Measurements from ENCODE around the gene SERPIND1. TPM values are rescaled to one million over a fixed set of nuclear protein-coding genes. Genes with fewer than 3 reads are reported as not detected.

The SERPIND1 gene
- polyA plus RNA-seq, 1 donor from 2014 or later = 0.23 TPM

DNA sequence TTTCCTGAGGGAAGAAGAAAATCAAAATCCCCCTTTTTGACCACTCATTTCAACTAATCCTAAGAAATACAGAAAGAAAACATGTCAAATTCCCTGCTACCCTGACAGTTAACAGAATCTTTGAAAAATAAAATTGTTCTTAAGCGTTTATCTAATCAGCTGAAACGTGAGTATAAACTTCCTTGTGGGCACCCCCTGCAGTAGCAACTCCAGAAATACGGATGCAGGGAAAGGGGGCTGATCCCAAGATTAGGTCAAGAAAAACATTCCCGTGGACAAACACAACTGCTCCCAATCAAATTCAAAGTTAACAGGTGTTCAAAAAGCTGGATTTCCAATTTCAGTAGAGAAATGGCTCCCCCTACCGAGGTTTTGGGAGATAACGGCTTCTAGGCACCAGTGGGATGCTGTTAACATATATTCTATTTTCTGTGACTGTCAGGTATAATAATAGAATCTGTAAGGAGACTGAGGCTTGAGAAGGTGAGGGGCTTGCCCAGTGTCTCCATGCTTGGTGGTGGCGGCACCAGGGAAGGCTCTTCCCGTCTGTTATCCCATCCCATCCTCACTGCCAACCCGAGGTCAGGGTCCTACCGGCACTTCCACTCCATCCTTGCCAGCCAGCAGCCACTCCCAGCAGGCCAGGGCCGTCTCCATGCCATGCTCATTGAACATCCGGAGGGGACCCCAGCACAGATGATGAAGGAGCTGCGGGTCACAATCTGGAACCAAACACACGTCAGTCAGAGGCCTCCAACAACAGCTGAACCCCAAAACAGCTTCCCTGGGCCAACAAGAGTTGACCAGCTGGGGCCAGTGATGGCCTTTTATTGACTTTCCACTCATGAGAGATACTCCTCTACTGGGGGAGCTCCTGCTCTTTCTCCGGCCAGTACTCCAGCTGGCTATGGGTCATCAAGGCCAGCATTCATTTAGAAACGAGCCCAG lies 32.0 kb upstream of the SERPIND1 start:
- H3K27ac Mint-ChIP-seq = no peak overlapping the region
- peaks cover 1 to 13% (median 8%) of the 10 kb centered on the region in 3 donors for H3K4me1 Mint-ChIP-seq
- no peaks in the 10 kb centered on the region for H3K27me3 Mint-ChIP-seq
- H3K36me3 Mint-ChIP-seq = peaks cover 10% of the 10 kb centered on the region
- no peaks in the 10 kb centered on the region for H3K9me3 Mint-ChIP-seq
- no peak overlapping the region for H3K4me3 Mint-ChIP-seq

- peaks cover 10% of the 10 kb centered on the region for H3K36me3 Mint-ChIP-seq
- no peak overlapping the region for H3K27ac Mint-ChIP-seq
- peaks cover 1 to 17% (median 13%) of the 10 kb centered on the region in 3 donors for H3K4me1 Mint-ChIP-seq
Measured at GRCh38 chr22:20742764-20743163, 31.1 kb upstream of the SERPIND1 start.

DNA sequence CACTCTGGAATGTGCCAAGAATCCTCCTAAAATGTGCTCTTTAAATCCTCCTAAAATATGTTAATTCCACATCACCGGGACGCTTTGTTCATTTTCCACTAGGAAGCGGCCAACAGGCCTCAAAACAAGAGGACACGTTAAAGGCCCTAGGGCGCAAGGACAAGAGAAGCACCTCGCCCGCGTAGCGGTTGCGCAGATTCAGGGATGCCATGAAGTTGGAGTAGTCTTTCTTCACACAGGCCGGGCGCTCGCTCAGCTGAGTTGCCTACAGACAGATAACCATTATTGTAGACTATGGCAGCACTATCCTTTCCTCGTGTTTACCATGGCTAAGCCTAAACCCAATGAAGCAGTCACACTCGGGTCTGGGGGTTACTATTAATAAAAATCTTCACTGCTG lies 29.5 kb upstream of the SERPIND1 start:
- Mint-ChIP-seq H3K4me3 (no peak overlapping the region), H3K27ac (no peak overlapping the region), H3K36me3 (peaks cover 8% of the 10 kb centered on the region), H3K27me3 (no peaks in the 10 kb centered on the region), H3K4me1 (peaks cover 14 to 29% (median 21%) of the 10 kb centered on the region in 3 donors), H3K9me3 (no peaks in the 10 kb centered on the region)

More at GRCh38 chr22:20742764-20743163, 31.1 kb upstream of the SERPIND1 start:
- no peak overlapping the region for H3K4me3 Mint-ChIP-seq
- H3K9me3 Mint-ChIP-seq = no peaks in the 10 kb centered on the region
- no peaks in the 10 kb centered on the region for H3K27me3 Mint-ChIP-seq

DNA sequence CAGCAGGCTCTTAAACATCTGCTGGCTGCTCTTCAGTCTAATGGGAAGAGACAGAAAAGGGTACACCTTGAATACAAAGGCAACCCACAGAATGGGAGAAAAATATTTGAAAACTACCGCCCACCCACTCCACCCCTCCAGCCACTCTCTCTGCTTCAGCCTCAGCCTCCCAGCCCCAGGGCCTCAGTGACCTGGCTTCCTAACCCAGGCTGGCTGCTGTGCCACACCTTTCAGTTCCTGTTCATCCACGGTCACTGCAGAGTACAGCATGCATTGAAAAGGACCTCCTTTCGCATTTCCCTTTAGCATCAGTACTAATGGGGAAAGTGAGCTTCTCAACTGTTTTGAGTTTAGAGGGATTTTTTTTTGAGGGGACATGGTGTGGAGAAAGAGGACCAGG lies 28.8 kb upstream of the SERPIND1 start:
- Mint-ChIP-seq H3K36me3 (peaks cover 7% of the 10 kb centered on the region), H3K27me3 (no peaks in the 10 kb centered on the region), H3K4me3 (no peak overlapping the region), H3K9me3 (no peaks in the 10 kb centered on the region), H3K27ac (no peak overlapping the region), H3K4me1 (peaks cover 17 to 36% (median 27%) of the 10 kb centered on the region in 3 donors)

- no peaks in the 10 kb centered on the region for H3K9me3 Mint-ChIP-seq
- no peaks in the 10 kb centered on the region for H3K36me3 Mint-ChIP-seq
- peak overlapping the region in 1 of 3 donors; percentile 12 for H3K27ac Mint-ChIP-seq
- H3K4me1 Mint-ChIP-seq = peaks cover 15 to 38% (median 34%) of the 10 kb centered on the region in 3 donors
- no peak overlapping the region for H3K4me3 Mint-ChIP-seq
- H3K27me3 Mint-ChIP-seq = no peaks in the 10 kb centered on the region
Measured at GRCh38 chr22:20746431-20747189, 27.3 kb upstream of the SERPIND1 start.

GRCh38 chr22:20747223-20747622 lies 26.7 kb upstream of the SERPIND1 start:
- H3K4me3 Mint-ChIP-seq = no peak overlapping the region
- H3K9me3 Mint-ChIP-seq = no peaks in the 10 kb centered on the region
- H3K36me3 Mint-ChIP-seq = no peaks in the 10 kb centered on the region
- H3K27ac Mint-ChIP-seq = peak overlapping the region; percentile 12 to 23 (median 23)
- H3K4me1 Mint-ChIP-seq = peaks cover 15 to 34% (median 34%) of the 10 kb centered on the region in 3 donors
- no peaks in the 10 kb centered on the region for H3K27me3 Mint-ChIP-seq

DNA sequence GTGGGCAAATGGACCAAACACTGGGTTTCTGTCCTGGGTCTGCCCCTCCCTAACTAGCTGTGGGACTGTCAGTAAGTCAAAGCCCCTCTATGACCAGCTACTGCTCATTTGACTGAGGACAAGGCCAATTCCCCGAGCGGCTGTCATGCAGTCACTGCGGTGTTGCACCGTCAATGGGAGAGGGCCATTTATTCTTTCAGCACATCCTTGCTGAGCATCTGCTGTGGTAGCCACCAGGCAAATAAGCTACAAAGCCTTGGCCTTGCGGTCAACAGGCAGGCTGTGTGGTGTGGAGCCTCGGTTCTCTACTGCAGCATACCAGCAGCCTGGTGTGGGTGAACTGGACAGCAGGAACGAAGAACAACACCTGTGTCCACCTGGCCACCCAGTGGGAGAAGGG lies 25.8 kb upstream of the SERPIND1 start:
- Mint-ChIP-seq H3K9me3 (no peaks in the 10 kb centered on the region), H3K27ac (peak overlapping the region in 2 of 3 donors; percentile 23 to 91), H3K36me3 (peaks cover 4% of the 10 kb centered on the region), H3K4me1 (peaks cover 15 to 34% (median 34%) of the 10 kb centered on the region in 3 donors), H3K27me3 (no peaks in the 10 kb centered on the region), H3K4me3 (peak overlapping the region in 1 of 4 donors; percentile 23)

GRCh38 chr22:20748731-20749428 lies 25.0 kb upstream of the SERPIND1 start:
- H3K4me3 Mint-ChIP-seq = peak overlapping the region in 3 of 4 donors; percentile 1 to 83 (median 76)
- peak overlapping the region; percentile 54 to 91 (median 84) for H3K27ac Mint-ChIP-seq
- H3K36me3 Mint-ChIP-seq = peaks cover 4% of the 10 kb centered on the region

GRCh38 chr22:20749453-20749852 lies 24.5 kb upstream of the SERPIND1 start:
- Mint-ChIP-seq H3K4me1 (peaks cover 15 to 34% (median 34%) of the 10 kb centered on the region in 3 donors), H3K9me3 (no peaks in the 10 kb centered on the region), H3K27ac (peak overlapping the region; percentile 54 to 91 (median 84)), H3K36me3 (peaks cover 4% of the 10 kb centered on the region), H3K27me3 (no peaks in the 10 kb centered on the region), H3K4me3 (peak overlapping the region in 2 of 4 donors; percentile 76 to 83)

More at GRCh38 chr22:20748731-20749428, 25.0 kb upstream of the SERPIND1 start:
- Mint-ChIP-seq H3K9me3 (no peaks in the 10 kb centered on the region), H3K27me3 (no peaks in the 10 kb centered on the region), H3K4me1 (peaks cover 15 to 34% (median 34%) of the 10 kb centered on the region in 3 donors)

DNA sequence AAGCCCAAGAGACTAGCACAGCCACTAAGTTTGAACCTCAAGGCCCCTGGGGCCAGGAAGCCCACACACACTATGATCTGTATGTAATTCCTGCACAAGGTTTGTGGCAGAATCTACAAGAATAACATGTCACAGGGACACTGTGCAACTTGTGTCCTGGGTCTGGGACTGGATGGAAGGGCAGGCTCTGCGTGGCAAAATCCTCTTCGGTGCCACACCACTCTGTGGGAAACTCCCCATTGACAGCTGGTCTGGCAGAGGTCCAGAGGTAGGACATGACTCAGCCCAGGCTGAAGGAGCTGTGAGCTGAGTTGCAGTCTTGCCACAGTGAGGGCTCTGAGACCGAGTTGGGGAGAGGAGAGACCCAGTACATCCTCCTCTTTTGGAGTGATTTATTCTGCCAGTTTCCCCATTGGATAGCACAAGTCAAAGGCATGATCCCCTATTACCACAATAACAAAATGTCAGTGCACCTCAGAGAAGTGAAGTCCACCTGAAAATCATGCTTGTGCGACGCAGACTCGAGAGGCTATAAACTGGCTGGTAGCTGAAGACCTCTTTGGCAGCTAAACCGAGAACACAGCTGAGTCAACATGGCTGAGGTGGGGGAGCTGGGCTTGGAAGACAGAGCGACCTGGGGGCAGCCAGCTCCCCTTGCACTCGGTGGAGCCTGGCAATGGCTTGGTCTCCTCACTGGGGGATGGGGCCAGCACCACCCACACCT lies 23.3 kb upstream of the SERPIND1 start:
- H3K9me3 Mint-ChIP-seq = no peaks in the 10 kb centered on the region
- peak overlapping the region in 2 of 3 donors; percentile 60 to 78 for H3K27ac Mint-ChIP-seq
- peaks cover 15 to 29% (median 28%) of the 10 kb centered on the region in 3 donors for H3K4me1 Mint-ChIP-seq
- H3K27me3 Mint-ChIP-seq = no peaks in the 10 kb centered on the region
- H3K36me3 Mint-ChIP-seq = peaks cover 4% of the 10 kb centered on the region
- H3K4me3 Mint-ChIP-seq = peak overlapping the region in 1 of 4 donors; percentile 27

GRCh38 chr22:20751185-20751851 lies 22.6 kb upstream of the SERPIND1 start:
- no peaks in the 10 kb centered on the region for H3K27me3 Mint-ChIP-seq
- H3K4me1 Mint-ChIP-seq = peaks cover 18 to 29% (median 28%) of the 10 kb centered on the region in 3 donors
- H3K9me3 Mint-ChIP-seq = no peaks in the 10 kb centered on the region
- no peak overlapping the region for H3K4me3 Mint-ChIP-seq
- peaks cover 4% of the 10 kb centered on the region for H3K36me3 Mint-ChIP-seq
- peak overlapping the region in 1 of 3 donors; percentile 78 for H3K27ac Mint-ChIP-seq

GRCh38 chr22:20752104-20752741 lies 21.7 kb upstream of the SERPIND1 start:
- Mint-ChIP-seq H3K4me1 (peaks cover 20 to 25% (median 23%) of the 10 kb centered on the region in 3 donors), H3K4me3 (no peak overlapping the region), H3K27me3 (no peaks in the 10 kb centered on the region), H3K27ac (no peak overlapping the region), H3K9me3 (no peaks in the 10 kb centered on the region), H3K36me3 (peaks cover 4% of the 10 kb centered on the region)

GRCh38 chr22:20752873-20753272 lies 21.0 kb upstream of the SERPIND1 start:
- Mint-ChIP-seq H3K27ac (no peak overlapping the region), H3K36me3 (peaks cover 4% of the 10 kb centered on the region), H3K4me3 (no peak overlapping the region), H3K27me3 (no peaks in the 10 kb centered on the region), H3K9me3 (no peaks in the 10 kb centered on the region), H3K4me1 (peaks cover 20 to 24% (median 21%) of the 10 kb centered on the region in 3 donors)
